NCI-H524 treated with DMSO at 0.1 percent for 48 hours (cell line): ENCODE measurements around the gene PLD3.
A peak's percentile ranks its signal among the peaks of the same experiment; 100 is the strongest.

Experiments
- DNase-seq: peaks from one replicate; lab custom pipeline; 2025; lab: John Stamatoyannopoulos, UW

Gene PLD3

GRCh38 chr19:40413291-40413845 lies 64.9 kb downstream of the PLD3 start, which contains the start of gene PRX:
TSS of gene PRX (minus strand) at chr19:40413378. CDS start at chr19:40407932, 5,446 bp downstream.
- DNase-seq: no peak

GRCh38 chr19:40414542-40415535 lies 66.3 kb downstream of the PLD3 start:
- DNase-seq: no peak

GRCh38 chr19:40415768-40416167 lies 67.3 kb downstream of the PLD3 start:
- DNase-seq: no peak

DNA sequence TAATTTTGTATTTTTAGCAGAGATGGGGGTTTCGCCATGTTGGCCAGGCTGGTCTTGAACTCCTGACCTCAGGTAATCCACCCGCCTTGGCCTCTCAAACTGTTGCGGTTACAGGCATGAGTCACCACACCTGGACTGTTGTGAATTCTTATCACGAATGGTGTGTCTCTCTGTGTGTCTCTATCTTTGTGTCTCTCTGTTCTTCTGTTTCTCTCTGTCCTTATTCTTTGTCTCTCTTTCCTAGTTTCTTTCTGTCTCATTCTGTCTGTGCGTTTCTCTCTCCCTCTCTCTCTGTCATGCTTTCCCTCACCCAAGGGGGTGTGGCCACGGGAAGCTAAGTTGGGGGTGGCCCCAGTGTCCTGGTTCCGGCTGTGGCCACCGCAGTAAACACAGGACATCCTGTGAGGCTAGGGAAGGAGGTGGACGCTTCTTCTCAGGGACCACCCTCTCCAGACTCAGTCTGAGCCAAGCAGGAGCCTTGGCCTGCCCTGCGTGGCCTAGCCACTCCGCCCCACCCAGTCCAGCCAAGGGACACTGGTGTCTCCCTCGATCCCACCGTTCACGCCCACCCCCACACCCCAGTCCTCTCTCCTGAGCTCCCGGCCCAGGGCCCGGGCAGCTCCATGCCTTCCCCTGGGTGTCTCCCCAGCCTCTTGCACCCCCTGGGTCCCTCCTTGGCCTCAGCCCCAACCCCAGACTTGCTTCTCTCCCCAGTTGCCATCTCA lies 68.6 kb downstream of the PLD3 start:
- no peak for DNase-seq

DNA sequence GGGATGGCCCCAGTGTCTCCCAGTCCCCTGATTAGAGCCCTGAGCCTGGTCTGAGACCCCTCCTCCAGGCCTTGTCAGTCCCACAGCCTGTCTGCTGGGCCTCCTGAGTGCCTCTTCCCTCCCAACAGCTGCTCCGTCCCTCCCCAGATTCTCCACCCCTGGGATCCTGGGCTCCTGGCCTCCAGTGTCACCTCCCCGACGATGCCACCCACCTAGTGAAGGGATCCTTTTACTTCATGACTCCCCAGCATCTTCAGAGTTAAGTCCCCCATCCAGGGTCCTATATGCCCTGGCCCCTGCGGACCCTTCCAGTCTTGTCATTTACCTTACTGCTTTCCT lies 69.1 kb downstream of the PLD3 start:
- DNase-seq: no peak

DNA sequence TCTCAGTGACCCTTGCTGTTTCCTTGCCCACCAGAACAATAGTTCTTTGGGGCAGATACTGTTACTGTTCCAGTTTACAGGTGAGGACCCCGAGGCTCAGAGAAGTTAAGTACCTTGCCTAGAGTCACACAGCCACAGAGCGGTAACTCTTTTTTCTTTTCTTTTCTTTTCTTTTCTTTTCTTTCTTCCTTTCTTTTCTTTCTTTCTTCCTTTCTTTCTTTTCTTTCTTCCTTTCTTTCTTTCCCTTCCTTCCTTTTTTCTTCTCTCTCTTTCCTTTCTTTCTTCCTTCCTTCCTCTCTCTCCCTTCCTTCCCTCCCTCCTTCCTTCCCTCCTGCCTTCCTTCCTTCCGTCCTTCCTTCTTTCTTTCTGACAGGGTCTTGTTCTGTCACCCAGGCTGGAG lies 69.5 kb downstream of the PLD3 start:
- DNase-seq: no peak

GRCh38 chr19:40419066-40419612 lies 70.6 kb downstream of the PLD3 start:
- peak; percentile 93 for DNase-seq

GRCh38 chr19:40419780-40420179 lies 71.3 kb downstream of the PLD3 start:
- no peak for DNase-seq

DNA sequence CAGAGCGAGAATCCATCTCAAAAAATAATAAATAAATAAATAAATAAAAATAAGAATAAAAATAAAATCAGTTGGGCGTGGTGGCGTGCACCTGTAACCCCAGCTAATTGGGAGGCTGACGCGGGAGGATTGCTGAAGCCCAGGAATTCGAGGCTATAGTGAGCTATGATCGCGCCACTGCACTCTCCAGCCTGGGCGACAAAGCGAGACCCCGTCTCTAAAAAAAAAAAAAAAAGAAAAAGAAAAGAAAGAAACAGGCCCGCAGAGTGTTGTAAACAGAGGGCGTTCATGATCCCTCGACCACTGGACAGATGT lies 71.9 kb downstream of the PLD3 start:
- no peak for DNase-seq

GRCh38 chr19:40420766-40421765 lies 72.6 kb downstream of the PLD3 start:
- peak; percentile 60 for DNase-seq

- DNase-seq: no peak
These were observed 73.7 kb downstream of the PLD3 start for GRCh38 chr19:40421993-40422747.

DNA sequence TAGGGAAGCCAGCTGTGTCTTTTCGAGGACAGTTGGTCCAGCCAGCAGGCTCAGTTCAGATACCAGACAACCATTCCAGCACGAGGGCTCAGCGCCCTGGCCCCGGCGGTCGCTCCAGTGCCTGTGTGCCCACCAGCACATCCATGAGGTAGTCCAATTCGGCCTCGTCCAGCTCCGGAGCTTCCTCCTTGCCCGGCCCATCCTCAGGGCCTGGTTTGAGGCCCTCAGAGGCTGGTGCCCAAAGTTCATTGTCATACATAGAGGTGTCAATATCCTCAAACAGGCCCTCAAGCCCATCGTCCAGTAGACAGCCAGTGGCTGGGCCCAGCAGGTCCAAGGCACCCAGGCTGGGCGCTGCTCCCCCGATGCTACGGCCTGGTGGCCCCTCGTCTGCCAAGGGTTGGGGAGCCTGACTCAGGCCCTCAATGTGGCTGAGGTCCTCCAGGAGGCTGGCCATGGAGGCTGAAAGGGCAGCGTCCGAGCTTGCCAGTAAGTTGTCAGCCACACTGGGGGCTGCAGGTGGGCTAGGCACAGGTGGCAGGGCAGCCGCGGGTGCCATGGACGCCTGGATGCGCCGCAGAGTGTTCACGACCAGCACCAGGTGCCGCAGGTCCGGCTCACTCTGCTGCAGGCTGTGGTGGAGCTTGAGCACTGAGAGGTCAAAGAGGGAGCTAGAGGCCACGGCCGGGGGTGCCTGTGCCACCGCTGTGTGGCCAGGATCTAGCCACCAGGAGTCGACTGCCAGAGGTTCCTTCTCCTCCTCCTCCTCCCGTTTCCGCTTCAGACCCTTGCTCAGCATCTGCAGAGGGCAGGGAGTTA lies 74.5 kb downstream of the PLD3 start:
- DNase-seq: no peak

DNA sequence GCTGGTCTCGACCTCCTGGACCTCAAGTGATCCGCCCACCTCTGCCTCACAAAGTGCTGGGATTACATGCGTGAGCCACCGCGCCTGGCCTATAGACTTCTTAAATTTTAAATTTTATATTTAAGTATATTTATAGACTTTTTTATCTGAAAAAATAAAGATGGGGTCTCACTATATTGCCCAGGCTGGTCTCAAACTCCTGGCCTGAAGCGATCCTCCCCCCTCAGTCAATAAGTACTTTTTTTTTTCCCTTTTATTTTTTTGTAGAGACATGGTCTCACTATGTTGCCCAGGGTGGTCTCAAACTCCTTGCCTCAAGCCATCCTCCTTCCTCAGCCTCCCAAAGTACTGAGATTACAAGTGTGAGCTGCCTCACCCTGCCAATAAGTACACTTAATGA lies 75.4 kb downstream of the PLD3 start:
- DNase-seq: no peak

GRCh38 chr19:40424637-40425449 lies 76.3 kb downstream of the PLD3 start:
- DNase-seq: no peak

DNA sequence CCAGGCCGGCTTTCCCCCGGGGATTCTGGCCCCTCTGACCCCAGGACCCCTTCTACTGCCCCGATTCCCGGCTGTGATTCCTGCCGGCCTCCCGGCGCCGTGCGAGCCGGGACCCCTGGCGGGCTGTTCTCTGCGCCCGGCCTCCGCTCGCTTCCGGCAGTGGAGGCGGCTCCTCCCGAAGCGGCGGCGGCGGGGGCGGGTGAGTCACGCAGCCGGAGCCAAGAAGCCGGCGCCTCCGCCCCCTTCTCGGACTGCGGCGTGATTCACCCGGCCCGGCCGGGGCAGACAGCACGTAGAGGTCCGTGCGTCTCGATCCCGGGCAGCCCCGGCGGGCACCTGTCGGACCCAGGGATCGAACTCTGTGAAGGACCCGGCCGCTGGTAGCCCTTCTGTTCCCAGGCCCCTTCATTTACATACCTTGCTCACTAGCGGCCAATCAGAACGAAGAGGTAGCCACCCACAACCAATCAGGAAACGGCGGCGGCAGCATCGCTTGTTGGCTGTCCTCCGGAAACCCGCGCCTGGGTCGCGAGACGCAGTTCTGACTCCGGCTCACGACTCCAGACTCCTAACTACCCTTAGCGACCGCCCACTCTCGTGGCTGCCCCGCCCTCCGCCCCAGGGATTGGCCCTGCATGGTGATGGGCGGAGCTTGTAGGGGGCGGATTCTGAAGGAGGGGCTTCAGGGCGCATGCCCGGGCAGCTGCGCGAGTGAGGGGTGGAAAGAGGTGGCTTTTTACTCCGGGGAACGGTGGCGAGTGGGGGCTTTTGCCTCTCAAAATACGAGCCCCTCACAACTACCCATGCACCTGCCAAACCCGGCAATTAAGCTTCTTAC lies 77.2 kb downstream of the PLD3 start, which contains the start of gene SERTAD1:
Gene SERTAD1, minus strand, starts transcription at position 543 of the 838 bp plus-strand sequence. CDS start 2,446 bp downstream, outside the sequence.
- DNase-seq: peak; percentile 98
